G401.6 (cell line): Measurements from ENCODE around the gene MYO16.
"Not testable (repeated sequence)": the region's sequence is repeated elsewhere in the genome, so short reads cannot be mapped to it uniquely, and the experiment has no call there.

Experiments used
- FAIRE-seq: peaks from 2 replicates; lab custom pipeline; 2012; peaks lifted over from hg19 to GRCh38; lab: Jason Lieb, UNC

MYO16 gene

DNA sequence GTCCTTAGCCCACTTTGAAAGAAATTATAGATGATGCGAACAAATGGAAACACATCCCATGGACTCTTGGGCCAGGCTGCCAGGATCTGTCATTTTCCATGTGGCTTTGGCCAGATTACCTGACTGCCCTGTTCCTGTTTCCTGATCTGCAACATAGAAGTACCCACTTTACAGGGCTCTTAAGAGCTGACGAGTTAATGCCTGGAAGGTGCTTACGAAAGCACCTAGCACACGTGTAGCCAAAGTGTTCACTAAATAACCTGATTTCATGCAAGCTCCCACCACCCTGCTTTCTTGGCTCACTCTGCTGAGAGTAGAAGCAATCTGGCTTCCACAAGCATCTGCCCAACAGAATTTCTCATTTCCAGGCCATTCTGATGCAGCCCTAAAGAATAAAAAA lies 575.2 kb downstream of the MYO16 start:
- FAIRE-seq = no peak

GRCh38 chr13:109205315-109205714 lies 575.9 kb downstream of the MYO16 start:
- FAIRE-seq = no peak

- no peak for FAIRE-seq
Observed at GRCh38 chr13:109206616-109207015, 577.2 kb downstream of the MYO16 start.

- no peak for FAIRE-seq
Observed at GRCh38 chr13:109207622-109208021, 578.2 kb downstream of the MYO16 start.

DNA sequence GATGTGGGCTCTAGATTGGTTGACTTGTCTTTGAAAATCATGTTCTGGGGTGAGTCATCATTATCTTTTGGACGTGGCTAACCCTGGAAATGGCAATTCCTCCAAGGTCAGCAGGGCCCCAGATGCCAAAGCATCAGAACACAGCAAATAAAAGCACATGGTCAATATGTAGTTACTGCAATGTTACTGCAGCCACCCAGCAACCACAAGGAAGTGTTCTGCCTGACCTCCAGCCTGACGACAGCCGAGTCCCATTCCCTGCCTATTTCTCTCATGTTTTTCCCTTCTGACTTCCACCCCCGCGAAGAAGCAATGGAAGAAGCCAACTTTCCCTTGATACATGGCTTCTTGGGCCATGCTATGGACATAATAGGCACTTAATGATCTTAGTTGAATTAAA lies 579.1 kb downstream of the MYO16 start:
- FAIRE-seq = no peak

DNA sequence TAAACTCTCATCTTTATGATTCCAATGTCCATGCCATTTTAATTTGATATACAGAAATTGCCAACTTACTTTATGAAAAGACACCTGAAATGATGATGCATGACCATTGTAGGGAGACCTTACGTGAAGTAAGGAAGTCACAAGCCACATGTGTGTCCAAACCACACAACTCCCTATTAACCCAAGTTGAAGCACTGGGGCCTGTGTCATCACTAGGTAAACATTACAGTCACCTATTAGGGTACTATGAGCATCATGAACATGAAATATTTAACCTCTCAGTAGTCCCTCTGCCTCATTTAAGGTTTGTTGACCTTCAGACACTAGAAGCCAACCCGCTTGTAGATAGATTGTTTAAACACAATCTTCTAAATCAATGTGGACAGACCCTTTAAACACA lies 580.1 kb downstream of the MYO16 start:
- no peak for FAIRE-seq

- no peak for FAIRE-seq
Observed at GRCh38 chr13:109211616-109212015, 582.2 kb downstream of the MYO16 start.

DNA sequence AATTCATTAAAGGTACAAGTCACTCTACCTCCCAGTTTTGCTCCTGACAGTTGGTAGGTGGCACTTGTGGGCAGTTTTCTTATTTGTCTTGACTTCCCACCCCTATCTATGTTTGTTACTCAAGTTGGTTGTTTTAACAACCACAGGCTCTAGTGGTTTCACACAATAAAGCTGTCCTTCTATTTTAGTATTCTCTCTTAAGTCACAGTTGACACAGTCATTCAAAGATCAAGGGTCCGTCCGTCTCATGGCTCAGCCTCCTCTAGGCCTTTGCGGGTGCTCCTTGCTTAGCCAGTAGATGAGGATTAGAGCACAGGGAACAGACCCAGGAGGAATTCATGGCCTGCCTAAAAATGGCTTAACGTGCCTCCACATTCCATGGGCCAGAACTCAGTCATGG lies 583.2 kb downstream of the MYO16 start:
- FAIRE-seq = no peak

DNA sequence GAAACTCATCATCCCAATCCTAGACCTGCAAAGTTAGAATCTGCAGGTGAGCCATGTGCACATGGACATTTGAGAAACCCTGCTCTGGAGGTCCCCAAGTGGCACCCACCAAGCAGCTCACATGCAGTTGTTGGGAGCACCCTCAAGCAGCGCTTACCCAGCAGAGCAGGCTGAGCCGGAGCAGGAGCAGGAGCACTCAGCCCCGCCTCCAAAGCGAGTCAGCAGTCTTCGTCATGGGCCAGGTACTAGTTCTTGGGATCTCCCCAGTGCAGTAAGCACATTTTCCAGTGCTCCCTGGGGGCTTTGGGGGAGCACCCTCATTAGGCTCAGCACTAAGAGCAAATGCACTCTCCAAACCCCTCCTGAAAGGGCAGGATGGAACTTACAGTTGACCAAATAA lies 584.3 kb downstream of the MYO16 start:
- no peak for FAIRE-seq

DNA sequence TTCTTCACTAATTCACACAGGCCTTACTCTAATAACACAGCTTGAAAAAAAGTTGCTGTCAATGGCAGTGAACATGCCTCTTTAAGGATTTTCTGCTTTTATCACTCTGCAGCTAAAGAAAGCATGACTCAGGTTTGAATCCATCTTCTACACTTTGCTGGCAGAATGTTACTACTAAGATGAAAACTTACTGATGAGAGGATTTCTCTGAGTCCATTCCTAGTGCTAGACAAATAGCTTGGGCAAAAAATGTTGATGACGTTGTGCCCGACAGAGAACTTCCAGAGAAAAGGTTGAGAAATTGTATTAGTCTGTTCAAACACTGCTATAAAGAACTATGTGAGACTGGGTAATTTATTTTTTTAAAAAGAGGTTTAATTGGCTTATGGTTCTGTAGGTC lies 585.0 kb downstream of the MYO16 start:
- no peak for FAIRE-seq

- FAIRE-seq = no peak
Observed at GRCh38 chr13:109215377-109215776, 586.0 kb downstream of the MYO16 start.

GRCh38 chr13:109217510-109217909 lies 588.1 kb downstream of the MYO16 start:
- not testable (repeated sequence) for FAIRE-seq

DNA sequence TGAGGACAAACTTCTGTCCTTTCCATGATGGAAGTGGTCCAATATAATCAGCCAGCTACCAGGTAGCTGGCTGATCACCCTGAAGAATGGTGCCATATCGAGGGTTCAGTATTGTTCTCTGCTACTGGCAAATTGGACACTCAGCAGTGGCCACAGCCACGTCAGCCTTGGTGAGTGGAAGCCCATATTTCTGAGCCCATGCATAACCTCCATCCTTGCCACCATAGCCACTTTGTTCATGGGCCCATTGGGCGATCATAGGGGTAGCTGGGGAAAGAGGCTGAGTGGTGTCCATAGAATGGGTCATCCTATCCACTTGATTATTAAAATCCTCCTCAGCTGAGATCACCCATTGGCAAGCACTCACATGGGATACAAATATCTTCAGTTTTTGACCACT lies 591.2 kb downstream of the MYO16 start:
- FAIRE-seq = no peak

DNA sequence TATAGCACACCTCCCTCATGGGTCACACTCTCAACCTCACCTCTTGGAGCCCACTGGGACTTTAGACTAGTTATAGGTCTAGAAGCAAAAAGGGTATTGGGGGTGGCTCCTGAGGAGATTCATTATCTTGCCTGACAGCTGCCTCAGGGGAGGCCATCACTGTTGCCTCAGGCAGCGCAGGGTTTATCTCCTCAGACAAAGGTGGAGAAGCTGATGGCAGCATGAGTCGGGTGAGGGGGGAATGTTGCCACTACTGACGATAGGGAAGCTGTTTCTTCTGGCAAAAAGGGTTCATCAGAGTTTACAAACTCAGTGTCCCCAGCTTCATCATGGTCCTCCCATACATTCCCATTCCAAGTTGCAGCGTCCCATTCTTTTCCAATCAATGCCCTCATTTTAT lies 594.6 kb downstream of the MYO16 start:
- no peak for FAIRE-seq

DNA sequence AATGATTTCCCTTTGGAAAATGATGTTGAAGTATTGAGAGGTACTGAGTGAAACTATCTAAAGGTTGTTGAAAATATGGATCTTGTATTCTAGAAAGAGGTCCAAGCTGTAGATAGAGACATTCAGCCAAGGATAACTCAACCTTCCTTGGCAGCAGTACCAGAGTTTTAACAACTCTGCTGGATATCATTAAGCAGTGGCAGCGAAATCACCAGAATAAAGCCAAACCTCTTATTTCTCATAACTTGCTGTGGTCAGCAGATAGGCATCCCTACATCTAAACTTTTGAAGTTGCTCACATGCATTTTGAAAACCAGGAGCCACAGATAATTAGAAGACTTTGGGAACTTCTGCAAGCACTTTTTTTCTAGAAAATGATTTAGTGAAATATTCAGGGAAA lies 597.2 kb downstream of the MYO16 start:
- FAIRE-seq = no peak

DNA sequence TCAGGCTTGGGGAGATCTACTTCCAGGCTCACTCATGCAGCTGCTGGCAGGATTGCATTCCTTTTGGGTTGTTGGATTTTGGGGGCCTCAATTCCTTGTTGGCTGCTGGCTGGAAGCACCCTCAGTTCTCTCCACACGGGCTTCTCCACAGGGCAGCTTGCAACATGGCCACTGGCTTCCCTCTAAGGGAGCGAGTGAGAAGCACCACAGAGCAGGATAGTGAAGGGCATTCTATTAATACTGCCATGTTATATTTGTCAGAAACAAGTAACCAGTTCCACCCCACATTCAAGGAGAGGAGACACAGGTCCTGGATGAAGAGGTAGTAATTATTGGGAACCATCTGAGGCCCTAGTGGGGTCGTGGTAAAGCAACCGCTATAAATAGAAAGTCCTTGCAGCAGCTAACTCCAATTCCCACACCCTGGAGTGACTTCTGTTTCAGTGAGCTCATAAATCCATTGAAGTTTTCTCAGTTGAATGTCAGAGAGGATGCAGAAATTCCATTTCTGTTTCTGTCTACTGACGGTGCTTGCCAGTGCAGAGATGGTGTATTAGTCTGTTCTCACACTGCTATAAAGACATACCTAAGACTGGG lies 598.0 kb downstream of the MYO16 start:
- FAIRE-seq = no peak

GRCh38 chr13:109228211-109228610 lies 598.8 kb downstream of the MYO16 start:
- no peak for FAIRE-seq

DNA sequence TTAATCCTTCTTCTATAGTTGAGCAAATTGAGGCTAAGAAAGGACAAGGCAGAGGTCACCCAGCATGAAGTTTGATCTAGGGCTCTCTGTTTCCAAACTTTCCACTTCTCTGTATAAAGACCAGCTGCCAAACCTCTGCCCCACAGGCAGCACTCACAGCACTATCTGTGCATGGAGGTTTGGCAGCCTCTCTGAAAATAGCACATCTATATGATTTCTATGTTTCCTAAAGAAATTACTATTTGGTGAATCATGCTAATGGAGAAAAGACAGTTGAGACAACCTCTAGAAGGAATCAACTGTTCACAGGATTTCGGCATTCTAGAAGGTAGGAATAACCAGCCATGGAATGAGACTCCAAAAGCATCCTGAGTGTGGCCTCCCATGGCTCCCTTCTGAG lies 602.5 kb downstream of the MYO16 start:
- FAIRE-seq = no peak

GRCh38 chr13:109233293-109233692 lies 603.9 kb downstream of the MYO16 start:
- FAIRE-seq = no peak

DNA sequence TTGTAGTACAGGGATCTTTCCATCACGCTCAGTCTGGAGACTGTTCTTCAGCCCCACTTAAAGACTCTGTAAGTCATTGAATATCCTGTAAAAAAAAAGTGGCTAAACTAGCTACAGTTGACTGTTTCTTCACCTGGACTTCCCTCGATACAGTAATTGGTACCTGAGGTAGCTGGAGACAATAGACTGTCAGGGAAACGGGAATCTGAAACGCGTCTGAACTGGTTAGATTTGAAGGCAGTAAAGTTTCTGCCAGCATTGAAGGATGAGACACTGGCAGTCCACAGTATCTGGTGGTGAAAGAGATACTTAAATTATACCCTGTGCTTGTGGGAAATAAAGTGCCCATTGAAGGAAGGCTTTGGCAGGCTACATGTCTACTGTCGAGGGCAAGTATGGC lies 606.5 kb downstream of the MYO16 start:
- no peak for FAIRE-seq

DNA sequence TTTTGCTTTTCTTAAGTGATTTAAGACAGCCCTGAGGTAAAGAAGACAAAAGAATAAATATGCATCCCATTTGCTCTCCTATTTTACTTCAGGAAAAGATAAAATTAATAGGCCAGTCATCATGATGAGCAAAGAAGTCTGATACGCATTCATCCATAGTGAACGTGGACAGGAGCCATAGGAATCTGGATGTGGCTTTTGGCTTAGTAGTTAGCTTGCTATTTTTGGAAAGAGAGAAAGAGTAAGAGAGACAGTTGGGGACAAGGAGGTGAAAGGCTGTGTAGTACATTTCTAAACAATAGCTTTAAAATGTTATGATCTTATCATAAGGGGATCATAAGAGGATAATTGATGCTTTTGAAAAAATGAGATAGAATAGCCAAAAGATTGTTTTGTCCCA lies 611.7 kb downstream of the MYO16 start:
- FAIRE-seq = no peak

DNA sequence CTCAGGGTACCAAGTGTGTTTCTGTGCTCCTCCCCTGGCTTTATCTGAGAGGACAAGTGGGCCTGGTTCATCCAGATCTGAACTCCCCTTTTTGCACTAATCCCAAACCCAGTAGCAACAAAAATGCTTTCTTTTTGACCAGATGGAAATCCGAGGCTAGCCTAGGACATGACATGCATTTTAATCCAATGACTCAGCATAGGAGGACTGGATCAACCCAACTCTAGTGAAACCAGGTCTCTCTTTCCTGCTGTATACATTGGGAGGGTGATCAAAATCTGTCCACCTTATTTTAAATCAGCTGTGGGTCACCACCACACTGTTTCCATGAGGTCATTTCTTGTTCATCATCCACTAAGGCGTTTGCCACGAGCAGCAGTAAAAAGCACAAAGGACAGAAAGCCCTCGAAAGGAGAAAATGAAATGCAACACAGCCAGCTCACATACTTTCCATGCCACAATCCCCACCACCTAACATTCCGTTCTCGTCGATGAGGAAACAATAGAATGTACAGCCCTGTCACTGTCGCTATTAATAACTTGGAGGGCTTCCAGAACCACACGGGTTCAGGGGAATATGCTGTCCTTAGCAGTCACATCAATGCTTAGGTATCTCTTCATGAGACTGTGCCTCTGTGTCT lies 614.0 kb downstream of the MYO16 start:
- no peak for FAIRE-seq

DNA sequence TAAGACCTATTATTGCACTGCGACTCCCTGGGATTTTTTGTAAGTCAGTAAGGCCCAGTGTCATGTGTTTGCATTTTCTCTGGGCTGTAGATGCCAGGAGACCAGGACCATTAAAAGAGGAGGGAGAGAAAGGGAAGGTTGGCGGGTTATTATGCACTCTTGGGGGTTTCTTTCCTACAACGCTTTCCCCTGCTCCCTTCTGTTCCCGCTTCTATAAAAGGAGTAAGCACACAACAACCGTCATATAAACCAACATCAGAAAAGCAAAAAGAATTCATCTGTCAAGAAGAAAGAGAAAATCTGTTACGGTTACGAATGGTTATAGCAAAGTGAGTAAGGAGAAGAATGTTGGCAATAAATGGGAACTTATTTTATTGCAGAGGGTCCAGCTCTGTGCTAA lies 615.2 kb downstream of the MYO16 start:
- FAIRE-seq = no peak

DNA sequence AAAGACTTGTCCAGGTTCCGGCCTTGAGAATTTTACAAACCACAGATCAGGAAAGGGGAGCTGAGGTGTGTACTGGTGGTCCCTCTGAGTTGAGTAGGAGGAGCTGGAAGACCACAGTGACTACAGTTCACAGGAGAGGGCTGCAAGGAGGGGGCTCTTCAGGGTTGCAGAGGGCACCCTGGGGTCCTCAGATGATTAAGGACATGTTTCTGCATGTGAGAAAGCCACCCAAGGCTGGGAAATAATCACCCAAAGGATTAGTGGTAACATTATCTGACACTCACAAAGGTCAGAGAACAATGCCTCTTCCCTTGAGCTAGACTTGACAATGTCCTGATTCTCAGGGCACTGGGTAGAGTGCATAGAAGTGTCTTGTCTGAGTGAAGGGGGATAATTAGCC lies 616.6 kb downstream of the MYO16 start:
- FAIRE-seq = no peak
